Measurements from ENCODE around the gene MBNL2. TPM values are rescaled to one million over a fixed set of nuclear protein-coding genes. Genes with fewer than 3 reads are reported as not detected.

The MBNL2 gene
- total and polyA plus RNA-seq, 2 experiments from 2014 or later, result 0.55 to 3.2 TPM

- peaks cover 6% of the 10 kb centered on the region for H3K36me3 Mint-ChIP-seq (ENCODE audit: low read depth)
- ATAC-seq, result no peak
Observed at GRCh38 chr13:97348569-97349100, 126.5 kb downstream of the MBNL2 start.

More at GRCh38 chr13:97348569-97349100, 126.5 kb downstream of the MBNL2 start:
- no peaks in the 10 kb centered on the region for H4K20me1 ChIP-seq (replicated peaks; ENCODE audit: insufficient read depth)
- no peak for DNase-seq (ENCODE audit: low spot score)
- Mint-ChIP-seq H3K27me3 (ENCODE audit: insufficient read depth, low read depth, poor library complexity) (peaks cover 2% of the 10 kb centered on the region), H3K4me3 (no peak overlapping the region), H3K9me3 (peaks cover 9% of the 10 kb centered on the region; the same call in 2 of the 3 replicates), H3K4me1 (peaks cover 2% of the 10 kb centered on the region; the same call in 1 of the 3 replicates), H3K27ac (no peak overlapping the region)
- TF ChIP-seq NANOG (IDR thresholded peaks at IDR 0.05; ENCODE audit: borderline replicate concordance) (no peak), EZH2 (IDR thresholded peaks at IDR 0.05; ENCODE audit: low read depth, unreplicated experiment) (no peak), ZNF331 (CRISPR knock-in tag; IDR thresholded peaks at IDR 0.05; ENCODE audit: low read depth) (no peak), EZH2phosphoT487 (IDR thresholded peaks at IDR 0.05; ENCODE audit: unreplicated experiment) (no peak), STAT1 (IDR thresholded peaks at IDR 0.05; ENCODE audit: unreplicated experiment) (no peak), CREB1 (CRISPR knock-in tag; IDR thresholded peaks at IDR 0.05; ENCODE audit: low read depth) (no peak), CTCF (conservative IDR thresholded peaks at IDR 0.05; ENCODE audit: low read depth in 2 of 2) (no peak), ZNF114 (CRISPR knock-in tag; IDR thresholded peaks at IDR 0.05) (no peak), JUNB (IDR thresholded peaks at IDR 0.05; ENCODE audit: unreplicated experiment) (no peak), POLR2AphosphoS5 (IDR thresholded peaks at IDR 0.05; ENCODE audit: low read depth) (no peak)
- TF ChIP-seq, protein P1, sequence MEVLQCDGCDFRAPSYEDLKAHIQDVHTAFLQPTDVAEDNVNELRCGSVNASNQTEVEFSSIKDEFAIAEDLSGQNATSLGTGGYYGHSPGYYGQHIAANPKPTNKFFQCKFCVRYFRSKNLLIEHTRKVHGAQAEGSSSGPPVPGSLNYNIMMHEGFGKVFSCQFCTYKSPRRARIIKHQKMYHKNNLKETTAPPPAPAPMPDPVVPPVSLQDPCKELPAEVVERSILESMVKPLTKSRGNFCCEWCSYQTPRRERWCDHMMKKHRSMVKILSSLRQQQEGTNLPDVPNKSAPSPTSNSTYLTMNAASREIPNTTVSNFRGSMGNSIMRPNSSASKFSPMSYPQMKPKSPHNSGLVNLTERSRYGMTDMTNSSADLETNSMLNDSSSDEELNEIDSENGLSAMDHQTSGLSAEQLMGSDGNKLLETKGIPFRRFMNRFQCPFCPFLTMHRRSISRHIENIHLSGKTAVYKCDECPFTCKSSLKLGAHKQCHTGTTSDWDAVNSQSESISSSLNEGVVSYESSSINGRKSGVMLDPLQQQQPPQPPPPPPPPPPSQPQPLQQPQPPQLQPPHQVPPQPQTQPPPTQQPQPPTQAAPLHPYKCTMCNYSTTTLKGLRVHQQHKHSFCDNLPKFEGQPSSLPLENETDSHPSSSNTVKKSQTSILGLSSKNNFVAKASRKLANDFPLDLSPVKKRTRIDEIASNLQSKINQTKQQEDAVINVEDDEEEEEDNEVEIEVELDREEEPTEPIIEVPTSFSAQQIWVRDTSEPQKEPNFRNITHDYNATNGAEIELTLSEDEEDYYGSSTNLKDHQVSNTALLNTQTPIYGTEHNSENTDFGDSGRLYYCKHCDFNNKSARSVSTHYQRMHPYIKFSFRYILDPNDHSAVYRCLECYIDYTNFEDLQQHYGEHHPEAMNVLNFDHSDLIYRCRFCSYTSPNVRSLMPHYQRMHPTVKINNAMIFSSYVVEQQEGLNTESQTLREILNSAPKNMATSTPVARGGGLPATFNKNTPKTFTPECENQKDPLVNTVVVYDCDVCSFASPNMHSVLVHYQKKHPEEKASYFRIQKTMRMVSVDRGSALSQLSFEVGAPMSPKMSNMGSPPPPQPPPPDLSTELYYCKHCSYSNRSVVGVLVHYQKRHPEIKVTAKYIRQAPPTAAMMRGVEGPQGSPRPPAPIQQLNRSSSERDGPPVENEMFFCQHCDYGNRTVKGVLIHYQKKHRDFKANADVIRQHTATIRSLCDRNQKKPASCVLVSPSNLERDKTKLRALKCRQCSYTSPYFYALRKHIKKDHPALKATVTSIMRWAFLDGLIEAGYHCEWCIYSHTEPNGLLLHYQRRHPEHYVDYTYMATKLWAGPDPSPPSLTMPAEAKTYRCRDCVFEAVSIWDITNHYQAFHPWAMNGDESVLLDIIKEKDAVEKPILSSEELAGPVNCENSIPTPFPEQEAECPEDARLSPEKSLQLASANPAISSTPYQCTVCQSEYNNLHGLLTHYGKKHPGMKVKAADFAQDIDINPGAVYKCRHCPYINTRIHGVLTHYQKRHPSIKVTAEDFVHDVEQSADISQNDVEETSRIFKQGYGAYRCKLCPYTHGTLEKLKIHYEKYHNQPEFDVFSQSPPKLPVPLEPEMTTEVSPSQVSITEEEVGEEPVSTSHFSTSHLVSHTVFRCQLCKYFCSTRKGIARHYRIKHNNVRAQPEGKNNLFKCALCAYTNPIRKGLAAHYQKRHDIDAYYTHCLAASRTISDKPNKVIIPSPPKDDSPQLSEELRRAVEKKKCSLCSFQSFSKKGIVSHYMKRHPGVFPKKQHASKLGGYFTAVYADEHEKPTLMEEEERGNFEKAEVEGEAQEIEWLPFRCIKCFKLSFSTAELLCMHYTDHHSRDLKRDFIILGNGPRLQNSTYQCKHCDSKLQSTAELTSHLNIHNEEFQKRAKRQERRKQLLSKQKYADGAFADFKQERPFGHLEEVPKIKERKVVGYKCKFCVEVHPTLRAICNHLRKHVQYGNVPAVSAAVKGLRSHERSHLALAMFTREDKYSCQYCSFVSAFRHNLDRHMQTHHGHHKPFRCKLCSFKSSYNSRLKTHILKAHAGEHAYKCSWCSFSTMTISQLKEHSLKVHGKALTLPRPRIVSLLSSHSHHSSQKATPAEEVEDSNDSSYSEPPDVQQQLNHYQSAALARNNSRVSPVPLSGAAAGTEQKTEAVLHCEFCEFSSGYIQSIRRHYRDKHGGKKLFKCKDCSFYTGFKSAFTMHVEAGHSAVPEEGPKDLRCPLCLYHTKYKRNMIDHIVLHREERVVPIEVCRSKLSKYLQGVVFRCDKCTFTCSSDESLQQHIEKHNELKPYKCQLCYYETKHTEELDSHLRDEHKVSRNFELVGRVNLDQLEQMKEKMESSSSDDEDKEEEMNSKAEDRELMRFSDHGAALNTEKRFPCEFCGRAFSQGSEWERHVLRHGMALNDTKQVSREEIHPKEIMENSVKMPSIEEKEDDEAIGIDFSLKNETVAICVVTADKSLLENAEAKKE (CRISPR knock-in tag; IDR thresholded peaks at IDR 0.05), result no peak
- TF ChIP-seq, protein P2, sequence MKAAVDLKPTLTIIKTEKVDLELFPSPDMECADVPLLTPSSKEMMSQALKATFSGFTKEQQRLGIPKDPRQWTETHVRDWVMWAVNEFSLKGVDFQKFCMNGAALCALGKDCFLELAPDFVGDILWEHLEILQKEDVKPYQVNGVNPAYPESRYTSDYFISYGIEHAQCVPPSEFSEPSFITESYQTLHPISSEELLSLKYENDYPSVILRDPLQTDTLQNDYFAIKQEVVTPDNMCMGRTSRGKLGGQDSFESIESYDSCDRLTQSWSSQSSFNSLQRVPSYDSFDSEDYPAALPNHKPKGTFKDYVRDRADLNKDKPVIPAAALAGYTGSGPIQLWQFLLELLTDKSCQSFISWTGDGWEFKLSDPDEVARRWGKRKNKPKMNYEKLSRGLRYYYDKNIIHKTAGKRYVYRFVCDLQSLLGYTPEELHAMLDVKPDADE (IDR thresholded peaks at IDR 0.05), result no peak
- TF ChIP-seq, protein P3, sequence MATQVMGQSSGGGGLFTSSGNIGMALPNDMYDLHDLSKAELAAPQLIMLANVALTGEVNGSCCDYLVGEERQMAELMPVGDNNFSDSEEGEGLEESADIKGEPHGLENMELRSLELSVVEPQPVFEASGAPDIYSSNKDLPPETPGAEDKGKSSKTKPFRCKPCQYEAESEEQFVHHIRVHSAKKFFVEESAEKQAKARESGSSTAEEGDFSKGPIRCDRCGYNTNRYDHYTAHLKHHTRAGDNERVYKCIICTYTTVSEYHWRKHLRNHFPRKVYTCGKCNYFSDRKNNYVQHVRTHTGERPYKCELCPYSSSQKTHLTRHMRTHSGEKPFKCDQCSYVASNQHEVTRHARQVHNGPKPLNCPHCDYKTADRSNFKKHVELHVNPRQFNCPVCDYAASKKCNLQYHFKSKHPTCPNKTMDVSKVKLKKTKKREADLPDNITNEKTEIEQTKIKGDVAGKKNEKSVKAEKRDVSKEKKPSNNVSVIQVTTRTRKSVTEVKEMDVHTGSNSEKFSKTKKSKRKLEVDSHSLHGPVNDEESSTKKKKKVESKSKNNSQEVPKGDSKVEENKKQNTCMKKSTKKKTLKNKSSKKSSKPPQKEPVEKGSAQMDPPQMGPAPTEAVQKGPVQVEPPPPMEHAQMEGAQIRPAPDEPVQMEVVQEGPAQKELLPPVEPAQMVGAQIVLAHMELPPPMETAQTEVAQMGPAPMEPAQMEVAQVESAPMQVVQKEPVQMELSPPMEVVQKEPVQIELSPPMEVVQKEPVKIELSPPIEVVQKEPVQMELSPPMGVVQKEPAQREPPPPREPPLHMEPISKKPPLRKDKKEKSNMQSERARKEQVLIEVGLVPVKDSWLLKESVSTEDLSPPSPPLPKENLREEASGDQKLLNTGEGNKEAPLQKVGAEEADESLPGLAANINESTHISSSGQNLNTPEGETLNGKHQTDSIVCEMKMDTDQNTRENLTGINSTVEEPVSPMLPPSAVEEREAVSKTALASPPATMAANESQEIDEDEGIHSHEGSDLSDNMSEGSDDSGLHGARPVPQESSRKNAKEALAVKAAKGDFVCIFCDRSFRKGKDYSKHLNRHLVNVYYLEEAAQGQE (IDR thresholded peaks at IDR 0.05; ENCODE audit: unreplicated experiment), result no peak
- no peak overlapping the region for H3K4me3 ChIP-seq
- no peak overlapping the region for H3K4me2 ChIP-seq
- no peaks in the 10 kb centered on the region for H3K27me3 ChIP-seq (ENCODE audit: insufficient read depth)
- H3K36me3 ChIP-seq (ENCODE audit: insufficient read depth), result no peaks in the 10 kb centered on the region; the same call in 1 of the 2 replicates
- no peak overlapping the region for H3K27ac ChIP-seq (ENCODE audit: low read depth)
- H3F3A ChIP-seq (replicated peaks; ENCODE audit: low read depth), result no peaks in the 10 kb centered on the region
- 0 out of 2 replicates have a peak, but pooled peaks cover 7% of the 10 kb centered on the region for H3K9me2 ChIP-seq (ENCODE audit: insufficient read depth)
- H3K4me1 ChIP-seq (ENCODE audit: insufficient read depth), result no peaks in the 10 kb centered on the region
- no peak overlapping the region for H2AFZ ChIP-seq
- no peaks in the 10 kb centered on the region for H3K79me2 ChIP-seq (replicated peaks; ENCODE audit: insufficient read depth)
